Stimulated activated CD8-positive, alpha-beta memory T cell treated with anti-CD3 and anti-CD28 coated beads, Interleukin-12 subunit alpha, Interleukin-12 subunit beta, amount 100 ng/mL, for 24 hours (primary cell): ENCODE data around the gene GABRR2.
"Not testable (repeated sequence)": the region's sequence is repeated elsewhere in the genome, so short reads cannot be mapped to it uniquely, and the experiment has no call there.

Experiments used
- DNase-seq: peaks from one replicate; pipeline ENCODE4 v3.0.0-alpha.2; 2020; ENCODE audit errors: extremely low read depth

The GABRR2 gene

GRCh38 chr6:89257781-89258180, 57.3 kb downstream of the GABRR2 start:
- DNase-seq = no peak

GRCh38 chr6:89257346-89257745, 57.8 kb downstream of the GABRR2 start:
- no peak for DNase-seq

GRCh38 chr6:89255417-89255816, 59.7 kb downstream of the GABRR2 start:
- no peak for DNase-seq

GRCh38 chr6:89254569-89254968, 60.5 kb downstream of the GABRR2 start:
- no peak for DNase-seq

- no peak for DNase-seq
Observed at GRCh38 chr6:89252907-89253306, 62.2 kb downstream of the GABRR2 start.

- no peak for DNase-seq
Observed at GRCh38 chr6:89251976-89252375, 63.1 kb downstream of the GABRR2 start.

- DNase-seq = no peak
Observed at GRCh38 chr6:89251170-89251569, 63.9 kb downstream of the GABRR2 start.

- DNase-seq = no peak
Observed at GRCh38 chr6:89250239-89250638, 64.9 kb downstream of the GABRR2 start.

GRCh38 chr6:89244241-89244985, 70.7 kb downstream of the GABRR2 start:
- DNase-seq = no peak

GRCh38 chr6:89243331-89243629, 71.8 kb downstream of the GABRR2 start:
- no peak for DNase-seq

- DNase-seq = no peak
Observed at GRCh38 chr6:89242574-89243330, 72.3 kb downstream of the GABRR2 start.

- DNase-seq = no peak
Observed at GRCh38 chr6:89239338-89239737, 75.8 kb downstream of the GABRR2 start.

- DNase-seq = no peak
Observed at GRCh38 chr6:89237158-89237557, 77.9 kb downstream of the GABRR2 start.

GRCh38 chr6:89233605-89234004, 81.5 kb downstream of the GABRR2 start:
- DNase-seq = not testable (repeated sequence)

- DNase-seq = no peak
Observed at GRCh38 chr6:89222712-89223039, 92.4 kb downstream of the GABRR2 start.

- no peak for DNase-seq
Observed at GRCh38 chr6:89221971-89222711, 93.0 kb downstream of the GABRR2 start.

GRCh38 chr6:89221129-89221528, 94.0 kb downstream of the GABRR2 start:
- DNase-seq = no peak

- DNase-seq = no peak
Observed at GRCh38 chr6:89217299-89217910, 97.7 kb downstream of the GABRR2 start, which contains the start of gene GABRR1. Gene GABRR1 (minus strand): TSS chr6:89217358. CDS start chr6:89217322, 36 bp downstream.

- no peak for DNase-seq
Observed at GRCh38 chr6:89216411-89216810, 98.7 kb downstream of the GABRR2 start.

- no peak for DNase-seq
Observed at GRCh38 chr6:89215391-89215790, 99.7 kb downstream of the GABRR2 start.

- no peak for DNase-seq
Observed at GRCh38 chr6:89214197-89214596, 100.9 kb downstream of the GABRR2 start.

GRCh38 chr6:89212472-89212871, 102.6 kb downstream of the GABRR2 start:
- no peak for DNase-seq
